H1 (cell line): Measurements from ENCODE around the gene SCGB2A2. TPM values are rescaled to one million over a fixed set of nuclear protein-coding genes. Genes with fewer than 3 reads are reported as not detected.

Experiments used
- CTCF ChIA-PET: fragments of 300-600 bp; sonication (Branson Sonifier 250); formaldehyde crosslinking; loops from one replicate; lab custom pipeline; 2021; ENCODE audit not compliant: partially characterized antibody; lab: Charles Lee
- POLR2A ChIA-PET: fragments of 300-600 bp; sonication (Branson Sonifier 250); formaldehyde crosslinking; loops from one replicate; lab custom pipeline; 2021; ENCODE audit warnings: inconsistent platforms; ENCODE audit not compliant: partially characterized antibody; lab: Charles Lee
- DNase-seq, 2 experiments: peaks; one replicate each; pipeline versions ENCODE4 v3.0.0 to v3.0.0-alpha.2; 2010 to 2022; ENCODE audit warnings: low spot score in 2 of 2, low read depth in 1 of 2, mixed read lengths in 1 of 2
- FAIRE-seq: peaks from 2 replicates; lab custom pipeline; 2011; peaks lifted over from hg19 to GRCh38; lab: Jason Lieb, UNC
- H2AFZ ChIP-seq: 2 replicates; pipeline ENCODE4 v1.8.1; 2012; ENCODE audit warnings: low read length, inconsistent platforms
- H2AK5ac ChIP-seq: 2 replicates; pipeline ENCODE4 v1.6.1; 2013; ENCODE audit warnings: low read depth, low read length
- H2BK120ac ChIP-seq: replicated peaks from 2 replicates; pipeline ENCODE3; 2013; ENCODE audit warnings: low read depth, low read length, inconsistent platforms
- H2BK12ac ChIP-seq: 2 replicates; pipeline ENCODE4 v1.6.1; 2013; ENCODE audit warnings: low read depth, low read length
- H2BK15ac ChIP-seq: 2 replicates; pipeline ENCODE4 v1.6.1; 2013; ENCODE audit warnings: low read length
- H2BK20ac ChIP-seq: 2 replicates; pipeline ENCODE4 v1.6.1; 2013; ENCODE audit warnings: low read length
- H2BK5ac ChIP-seq: 2 replicates; pipeline ENCODE4 v1.6.1; 2013; ENCODE audit warnings: low read depth, low read length
- H3K14ac ChIP-seq: 2 replicates; pipeline ENCODE4 v1.6.1; 2013; ENCODE audit warnings: inconsistent platforms; ENCODE audit not compliant: insufficient read length
- H3K18ac ChIP-seq: 2 replicates; pipeline ENCODE4 v1.6.1; 2013; ENCODE audit warnings: low read length; ENCODE audit errors: extremely low read depth
- H3K23ac ChIP-seq: 2 replicates; pipeline ENCODE4 v1.6.1; 2013; ENCODE audit warnings: inconsistent platforms; ENCODE audit not compliant: insufficient read length
- H3K23me2 ChIP-seq: 2 replicates; pipeline ENCODE4 v1.6.1; 2013; ENCODE audit warnings: low read depth, low read length
- H3K27ac ChIP-seq: 2 replicates; pipeline ENCODE4 v1.6.1; 2011; ENCODE audit warnings: low read depth, low read length, inconsistent platforms
- H3K27me3 ChIP-seq, 4 experiments: replicated peaks in 1 of 4; 1 replicate in 1 of 4; 2 replicates in 3 of 4; pipeline versions ENCODE4 v1.6.1 to v1.8.1; 2011 to 2013; ENCODE audit warnings: low read length in 3 of 4, mild to moderate bottlenecking in 3 of 4, inconsistent platforms in 2 of 4, mixed read lengths in 2 of 4, moderate library complexity in 1 of 4; ENCODE audit not compliant: control insufficient read depth in 3 of 4, insufficient read depth in 3 of 4; ENCODE audit errors: extremely low read depth in 1 of 4
- H3K36me3 ChIP-seq, 4 experiments: 2 replicates each; pipeline versions ENCODE4 v1.6.1 to v1.8.1; 2011 to 2013; ENCODE audit warnings: mild to moderate bottlenecking in 4 of 4, low read length in 3 of 4, moderate library complexity in 2 of 4, control low read depth in 1 of 4, inconsistent platforms in 1 of 4; ENCODE audit not compliant: insufficient read depth in 4 of 4, control insufficient read depth in 2 of 4
- H3K4ac ChIP-seq: replicated peaks from 2 replicates; pipeline ENCODE3; 2013; ENCODE audit warnings: low read length, low read depth, mixed read lengths, inconsistent platforms; ENCODE audit not compliant: insufficient read length
- H3K4me1 ChIP-seq, 4 experiments: replicated peaks in 1 of 4; 1 replicate in 1 of 4; 2 replicates in 3 of 4; pipeline versions ENCODE4 v1.6.1 to v1.8.1; 2011 to 2013; ENCODE audit warnings: low read length in 3 of 4, inconsistent platforms in 2 of 4, mixed read lengths in 1 of 4; ENCODE audit not compliant: insufficient read depth in 4 of 4, control insufficient read depth in 3 of 4
- H3K4me2 ChIP-seq, 2 experiments: 2 replicates each; pipeline versions ENCODE4 v1.6.1 to v1.8.1; 2011 to 2013; ENCODE audit warnings: low read depth in 2 of 2, low read length in 2 of 2, control low read depth in 1 of 2, inconsistent platforms in 1 of 2, mild to moderate bottlenecking in 1 of 2; ENCODE audit not compliant: insufficient read depth in 1 of 2
- H3K4me3 ChIP-seq, 4 experiments: fragments of 200-600, 300-600 bp in 1 of 4; sonication (generic), shearing (Covaris generic), sonication (Bioruptor Twin) in 1 of 4; 2 replicates each; pipeline versions ENCODE4 v1.5.1 to v1.8.1; 2011 to 2016; ENCODE audit warnings: low read length in 4 of 4, low read depth in 3 of 4, control low read depth in 2 of 4, inconsistent platforms in 2 of 4, mild to moderate bottlenecking in 2 of 4, mixed read lengths in 1 of 4, moderate library complexity in 1 of 4; ENCODE audit not compliant: insufficient read depth in 2 of 4; ENCODE audit errors: extremely low read depth in 1 of 4
- H3K56ac ChIP-seq: replicated peaks from 2 replicates; pipeline ENCODE3; 2013; ENCODE audit warnings: low read depth, mild to moderate bottlenecking, mixed read lengths, low read length, inconsistent platforms; ENCODE audit not compliant: insufficient read length
- H3K79me1 ChIP-seq: 2 replicates; pipeline ENCODE4 v1.6.1; 2013; ENCODE audit warnings: low read depth, low read length, control low read depth
- H3K79me2 ChIP-seq, 2 experiments: 2 replicates each; pipeline versions ENCODE4 v1.6.1 to v1.8.1; 2012 to 2013; ENCODE audit warnings: low read length in 2 of 2, mild to moderate bottlenecking in 2 of 2, inconsistent platforms in 1 of 2; ENCODE audit not compliant: insufficient read depth in 2 of 2, control insufficient read depth in 1 of 2
- H3K9ac ChIP-seq, 4 experiments: replicated peaks in 1 of 4; 1 replicate in 1 of 4; 2 replicates in 3 of 4; pipeline versions ENCODE4 v1.6.1 to v1.8.1; 2011 to 2013; ENCODE audit warnings: low read depth in 3 of 4, low read length in 3 of 4, control low read depth in 2 of 4, mild to moderate bottlenecking in 2 of 4, moderate library complexity in 2 of 4, inconsistent platforms in 1 of 4; ENCODE audit errors: extremely low read depth in 1 of 4
- H3K9me3 ChIP-seq, 2 experiments: 2 replicates each; pipeline versions ENCODE4 v1.6.1 to v1.8.1; 2012 to 2013; ENCODE audit warnings: mild to moderate bottlenecking in 2 of 2, moderate library complexity in 2 of 2, control low read depth in 1 of 2, inconsistent platforms in 1 of 2, low read depth in 1 of 2, low read length in 1 of 2, mixed read lengths in 1 of 2; ENCODE audit not compliant: insufficient read depth in 2 of 2
- H4K20me1 ChIP-seq, 2 experiments: replicated peaks in 1 of 2; 2 replicates each; pipeline versions ENCODE3 to v1.8.1; 2011 to 2013; ENCODE audit warnings: inconsistent platforms in 2 of 2, low read length in 2 of 2, mild to moderate bottlenecking in 1 of 2; ENCODE audit not compliant: insufficient read depth in 2 of 2, control insufficient read depth in 1 of 2
- H4K5ac ChIP-seq: 2 replicates; pipeline ENCODE4 v1.6.1; 2013; ENCODE audit warnings: low read length, low read depth, mixed read lengths, inconsistent platforms; ENCODE audit not compliant: insufficient read length
- H4K8ac ChIP-seq: 2 replicates; pipeline ENCODE4 v1.8.0; 2013; ENCODE audit warnings: mild to moderate bottlenecking, moderate library complexity, low read length, inconsistent platforms; ENCODE audit not compliant: insufficient read depth; ENCODE audit errors: extremely low read depth
- H4K91ac ChIP-seq: replicated peaks from 2 replicates; pipeline ENCODE3; 2013; ENCODE audit warnings: low read length, mixed read lengths, inconsistent platforms; ENCODE audit not compliant: insufficient read length
- CBX8 ChIP-seq: fragments of 300-800, 300-1000 bp; sonication (generic); IDR thresholded peaks from 2 replicates; pipeline ENCODE4 v1.7.1; 2016; ENCODE audit warnings: low read depth, low read length, borderline replicate concordance
- EZH2 ChIP-seq: fragments of 200-600 bp; sonication (generic); IDR thresholded peaks from 2 replicates; pipeline ENCODE4 v1.7.1; 2012; ENCODE audit warnings: low read depth, mild to moderate bottlenecking, moderate library complexity, low read length, inconsistent platforms; ENCODE audit not compliant: severe bottlenecking
- KDM5A ChIP-seq: fragments of 200-600 bp; IDR thresholded peaks from 2 replicates; pipeline ENCODE4 v1.7.1; 2012; ENCODE audit warnings: mild to moderate bottlenecking, low read length, inconsistent platforms, mixed read lengths
- TAF1 ChIP-seq: IDR thresholded peaks from 2 replicates; pipeline ENCODE4 v1.6.1; 2011; ENCODE audit warnings: mild to moderate bottlenecking, low read depth, low read length
- WGBS, 2 experiments: shearing (Covaris generic) in 1 of 2; methylation state at CpG; one replicate each; pipeline versions ENCODE4 v1.1.6 to v1.1.7; 2013 to 2015; ENCODE audit warnings: low lambda C conversion rate in 2 of 2, mixed read lengths in 2 of 2, inconsistent platforms in 1 of 2, low coverage in 1 of 2, missing lambda C conversion rate in 1 of 2; ENCODE audit not compliant: insufficient replicate concordance in 2 of 2, insufficient coverage in 1 of 2, insufficient read length in 1 of 2; ENCODE audit errors: extremely low coverage in 1 of 2, missing lambda C conversion rate in 1 of 2; 5-methylcytosine and 5-hydroxymethylcytosine counted together
- polyA plus RNA-seq, 7 experiments: library from polyadenylated mRNA; depleted of rRNA in 3 of 7; stranded (reverse) in 5 of 7; unstranded in 2 of 7; fragments of >200 nt in 5 of 7; fragments of 200-250 nt in 2 of 7; gene quantifications; 1 replicate in 5 of 7; 2 replicates in 1 of 7; 4 replicates in 1 of 7; pipeline versions ENCODE4 v1.2.1 to v1.2.3, GENCODE V29; 2011 to 2013; ENCODE audit warnings: missing spikeins in 2 of 7, mixed read lengths in 2 of 7
- total RNA-seq: library from RNA; stranded (reverse); fragmentation: NEBNext Ultra II Directional; extraction: Animal tissue kit (Norgen Biotek cat#: 25700); gene quantifications from 2 replicates; pipeline ENCODE4 v1.2.1, GENCODE V29; 2021
- TF ChIP-seq, protein P1 (sequence below), 3 experiments: IDR thresholded peaks; 1 replicate in 2 of 3; 2 replicates in 1 of 3; pipeline versions ENCODE4 v1.5.1 to v1.6.1; 2011; ENCODE audit warnings: low read length in 3 of 3, mild to moderate bottlenecking in 3 of 3, inconsistent platforms in 2 of 3, low read depth in 1 of 3, moderate library complexity in 1 of 3; ENCODE audit not compliant: insufficient read depth in 1 of 3; ENCODE audit errors: control extremely low read depth in 1 of 3

SCGB2A2 gene
- total and polyA plus RNA-seq, 2 of the 8 experiments (the other 6 are each of a cell fraction or from before 2014, with no cell fraction given), result not detected

DNA sequence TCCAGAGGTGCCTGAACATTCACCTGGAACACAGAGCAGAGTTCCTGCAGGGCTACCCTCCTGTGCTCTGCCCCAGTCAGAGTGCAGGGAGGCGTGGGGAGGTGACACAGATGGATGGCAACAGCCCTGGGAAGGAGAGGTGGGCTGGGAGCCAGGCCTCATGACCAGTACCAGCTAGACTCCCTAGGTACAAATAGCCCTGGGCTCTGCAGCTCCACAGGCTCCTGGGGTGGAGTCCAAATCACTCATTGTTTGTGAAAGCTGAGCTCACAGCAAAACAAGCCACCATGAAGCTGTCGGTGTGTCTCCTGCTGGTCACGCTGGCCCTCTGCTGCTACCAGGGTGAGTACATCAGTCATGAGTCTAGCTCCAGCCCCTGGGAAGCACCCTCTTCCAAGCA is 27.9 kb upstream of the SCGB2A2 start, which contains the start of gene SCGB1D2:
Gene SCGB1D2 (plus strand): TSS at position 219 of the 400 bp plus-strand sequence. CDS start 69 bp downstream, at position 288.
- no peaks in the 10 kb centered on the region for H3K9me3 ChIP-seq
- no peak within 1 kb of the TSS for H3K23ac ChIP-seq
- H3K4me2 ChIP-seq, result no peak within 1 kb of the TSS
- no peak within 1 kb of the TSS for H3K18ac ChIP-seq
- 80% methylated on average over 3 of the region's 3 CpGs; no CpG with 5 or more reads in 1 of the 2 experiments for WGBS, 2 experiments
- ChIA-PET POLR2A (no interaction called here), CTCF (interaction anchor here (0.6 to 3.3 kb wide), 16 partner anchors 11 to 282 kb away, joined by 3 to 12 read pairs (median 4); partner anchors contain the start of gene SCGB2A1)
- no peaks in the 10 kb centered on the region for H3K79me2 ChIP-seq
- peaks cover 0 to 1% (median 0%) of the 10 kb centered on the region in 4 experiments; a peak in 1 of 7 replicates for H3K27me3 ChIP-seq
- no peak within 1 kb of the TSS for H2AK5ac ChIP-seq
- H3K27ac ChIP-seq, result no peak within 1 kb of the TSS
- peaks cover 0 to 5% (median under 1%) of the 10 kb centered on the region in 4 experiments; a peak in 4 of 7 replicates for H3K4me1 ChIP-seq
- H2AFZ ChIP-seq, result 0 out of 2 replicates have a peak within 1 kb of the TSS, but pooled peaks have one; percentile 61
- no peak within 1 kb of the TSS for H4K91ac ChIP-seq
- no peak within 1 kb of the TSS for H3K14ac ChIP-seq
- no peak for FAIRE-seq
- DNase-seq, result no peak
- H2BK12ac ChIP-seq, result no peak within 1 kb of the TSS; the same call in 1 of the 2 replicates
- no peak within 1 kb of the TSS for H3K9ac ChIP-seq
- no peak within 1 kb of the TSS; the same call in 1 of the 2 replicates for H2BK5ac ChIP-seq
- H3K4ac ChIP-seq, result no peak within 1 kb of the TSS
- no peak within 1 kb of the TSS for H3K4me3 ChIP-seq
- no peak within 1 kb of the TSS for H2BK120ac ChIP-seq
- H4K8ac ChIP-seq, result no peak within 1 kb of the TSS
- H2BK15ac ChIP-seq, result no peak within 1 kb of the TSS
- H4K5ac ChIP-seq, result no peak within 1 kb of the TSS
- peaks cover 0 to 2% of the 10 kb centered on the region in 2 experiments for H4K20me1 ChIP-seq
- no peak within 1 kb of the TSS for H2BK20ac ChIP-seq
- no peak within 1 kb of the TSS for H3K56ac ChIP-seq
- H3K23me2 ChIP-seq, result peaks cover 3% of the 10 kb centered on the region; the same call in 1 of the 2 replicates
- TF ChIP-seq, protein P1, sequence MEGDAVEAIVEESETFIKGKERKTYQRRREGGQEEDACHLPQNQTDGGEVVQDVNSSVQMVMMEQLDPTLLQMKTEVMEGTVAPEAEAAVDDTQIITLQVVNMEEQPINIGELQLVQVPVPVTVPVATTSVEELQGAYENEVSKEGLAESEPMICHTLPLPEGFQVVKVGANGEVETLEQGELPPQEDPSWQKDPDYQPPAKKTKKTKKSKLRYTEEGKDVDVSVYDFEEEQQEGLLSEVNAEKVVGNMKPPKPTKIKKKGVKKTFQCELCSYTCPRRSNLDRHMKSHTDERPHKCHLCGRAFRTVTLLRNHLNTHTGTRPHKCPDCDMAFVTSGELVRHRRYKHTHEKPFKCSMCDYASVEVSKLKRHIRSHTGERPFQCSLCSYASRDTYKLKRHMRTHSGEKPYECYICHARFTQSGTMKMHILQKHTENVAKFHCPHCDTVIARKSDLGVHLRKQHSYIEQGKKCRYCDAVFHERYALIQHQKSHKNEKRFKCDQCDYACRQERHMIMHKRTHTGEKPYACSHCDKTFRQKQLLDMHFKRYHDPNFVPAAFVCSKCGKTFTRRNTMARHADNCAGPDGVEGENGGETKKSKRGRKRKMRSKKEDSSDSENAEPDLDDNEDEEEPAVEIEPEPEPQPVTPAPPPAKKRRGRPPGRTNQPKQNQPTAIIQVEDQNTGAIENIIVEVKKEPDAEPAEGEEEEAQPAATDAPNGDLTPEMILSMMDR (IDR thresholded peaks at IDR 0.05; ENCODE audit: control extremely low read depth in 1 of 3, insufficient read depth in 1 of 3, low read depth in 1 of 3, low read length in 3 of 3), result peak in 1 of 3 experiments; percentile 4; a peak in 1 of 4 replicates
- TF ChIP-seq CBX8 (no peak), EZH2 (no peak), TAF1 (no peak), KDM5A (no peak)
- H3K36me3 ChIP-seq, result no peaks in the 10 kb centered on the region
- H3K79me1 ChIP-seq, result no peaks in the 10 kb centered on the region
